Measurements from ENCODE around the gene TK2. TPM values are rescaled to one million over a fixed set of nuclear protein-coding genes. Genes with fewer than 3 reads are reported as not detected.

Gene TK2
- total RNA-seq, 1 donor: 73.5 TPM

DNA sequence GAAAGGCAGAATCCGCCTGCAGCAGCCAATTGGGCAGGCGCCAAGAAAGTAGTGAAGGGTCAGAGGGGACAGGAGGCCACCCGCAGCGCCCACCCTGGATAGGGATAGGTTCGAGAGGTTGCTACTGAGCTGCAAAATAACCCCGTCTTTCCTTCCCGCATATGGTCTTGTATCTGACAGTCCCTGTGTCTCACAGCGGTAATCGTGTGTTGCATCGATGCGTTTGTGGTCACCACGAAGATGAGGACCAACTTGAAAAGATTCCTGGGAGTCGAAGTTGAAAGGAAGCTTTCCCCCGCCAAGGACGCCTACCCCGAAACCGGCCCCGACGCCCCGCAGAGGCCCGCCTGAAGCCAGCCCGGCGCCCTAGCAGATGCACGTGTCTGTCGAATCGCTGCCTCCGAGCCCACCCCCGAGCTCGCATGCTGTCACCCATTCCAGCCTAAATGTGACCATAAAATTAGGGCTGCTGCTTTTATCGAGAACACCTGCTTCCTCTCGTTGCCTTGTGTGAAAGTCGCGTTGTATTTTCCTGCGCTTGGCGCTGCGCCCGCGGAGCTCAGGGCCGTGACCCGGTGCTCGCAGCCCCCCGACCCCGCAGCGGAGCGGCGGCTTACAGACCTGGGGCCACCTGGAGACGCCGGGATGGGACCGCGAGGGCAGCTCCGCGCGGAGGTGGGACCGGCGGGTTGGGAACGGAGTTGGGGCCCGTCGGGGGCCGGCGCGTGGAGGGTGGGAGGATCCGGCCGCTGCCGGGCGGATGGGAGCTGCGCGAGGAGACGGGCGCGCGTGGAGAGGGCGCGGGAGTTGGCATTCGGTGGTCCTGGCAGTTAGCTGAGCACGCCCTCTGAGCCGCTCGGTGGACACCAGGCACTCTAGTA lies 29.0 kb upstream of the TK2 start, which contains the start of gene CMTM2:
Gene CMTM2 (plus strand): TSS at position 813 of the 881 bp plus-strand sequence. CDS start 145 bp downstream, outside the sequence.
- H2AFZ ChIP-seq (ENCODE audit: low read length): peak within 1 kb of the TSS; percentile 33
- no peaks in the 10 kb centered on the region for H3K9me3 ChIP-seq (ENCODE audit: low read depth, low read length)
- H3K36me3 ChIP-seq (ENCODE audit: insufficient read depth, low read length): no peaks in the 10 kb centered on the region
- peak within 1 kb of the TSS; percentile 75 for H3K27ac ChIP-seq (ENCODE audit: low read depth, low read length)
- H3K79me2 ChIP-seq (ENCODE audit: insufficient read depth, low read length): no peaks in the 10 kb centered on the region
- H3K27me3 ChIP-seq (ENCODE audit: insufficient read depth, low read length): peaks cover 7% of the 10 kb centered on the region
- H3K4me3 ChIP-seq (ENCODE audit: insufficient read depth, low read length): no peak within 1 kb of the TSS
- peaks cover 26% of the 10 kb centered on the region for H3K4me1 ChIP-seq (ENCODE audit: insufficient read depth, low read length)
- no peak for DNase-seq (ENCODE audit: insufficient read length, low spot score, missing footprints)
- TF ChIP-seq, protein P1, sequence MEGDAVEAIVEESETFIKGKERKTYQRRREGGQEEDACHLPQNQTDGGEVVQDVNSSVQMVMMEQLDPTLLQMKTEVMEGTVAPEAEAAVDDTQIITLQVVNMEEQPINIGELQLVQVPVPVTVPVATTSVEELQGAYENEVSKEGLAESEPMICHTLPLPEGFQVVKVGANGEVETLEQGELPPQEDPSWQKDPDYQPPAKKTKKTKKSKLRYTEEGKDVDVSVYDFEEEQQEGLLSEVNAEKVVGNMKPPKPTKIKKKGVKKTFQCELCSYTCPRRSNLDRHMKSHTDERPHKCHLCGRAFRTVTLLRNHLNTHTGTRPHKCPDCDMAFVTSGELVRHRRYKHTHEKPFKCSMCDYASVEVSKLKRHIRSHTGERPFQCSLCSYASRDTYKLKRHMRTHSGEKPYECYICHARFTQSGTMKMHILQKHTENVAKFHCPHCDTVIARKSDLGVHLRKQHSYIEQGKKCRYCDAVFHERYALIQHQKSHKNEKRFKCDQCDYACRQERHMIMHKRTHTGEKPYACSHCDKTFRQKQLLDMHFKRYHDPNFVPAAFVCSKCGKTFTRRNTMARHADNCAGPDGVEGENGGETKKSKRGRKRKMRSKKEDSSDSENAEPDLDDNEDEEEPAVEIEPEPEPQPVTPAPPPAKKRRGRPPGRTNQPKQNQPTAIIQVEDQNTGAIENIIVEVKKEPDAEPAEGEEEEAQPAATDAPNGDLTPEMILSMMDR (IDR thresholded peaks at IDR 0.05; ENCODE audit: extremely low read depth, low read depth, low read length): no peak
- no peak within 1 kb of the TSS for H3K4me2 ChIP-seq (ENCODE audit: insufficient read depth, low read length)
- H4K20me1 ChIP-seq (ENCODE audit: insufficient read depth, low read length): no peaks in the 10 kb centered on the region

- no peak overlapping the region for H3K4me2 ChIP-seq (ENCODE audit: insufficient read depth, low read length)
- H3K36me3 ChIP-seq (ENCODE audit: insufficient read depth, low read length): no peaks in the 10 kb centered on the region
- no peak overlapping the region for H3K4me3 ChIP-seq (ENCODE audit: insufficient read depth, low read length)
- H2AFZ ChIP-seq (ENCODE audit: low read length): no peak overlapping the region
- TF ChIP-seq, protein P1 (IDR thresholded peaks at IDR 0.05; ENCODE audit: extremely low read depth, low read depth, low read length): no peak
- H3K27me3 ChIP-seq (ENCODE audit: insufficient read depth, low read length): peaks cover 7% of the 10 kb centered on the region
- no peak overlapping the region for H3K27ac ChIP-seq (ENCODE audit: low read depth, low read length)
- H3K4me1 ChIP-seq (ENCODE audit: insufficient read depth, low read length): peaks cover 26% of the 10 kb centered on the region
- no peaks in the 10 kb centered on the region for H3K9me3 ChIP-seq (ENCODE audit: low read depth, low read length)
- no peaks in the 10 kb centered on the region for H4K20me1 ChIP-seq (ENCODE audit: insufficient read depth, low read length)
- DNase-seq (ENCODE audit: insufficient read length, low spot score, missing footprints): no peak
- no peaks in the 10 kb centered on the region for H3K79me2 ChIP-seq (ENCODE audit: insufficient read depth, low read length)
These were observed 26.4 kb upstream of the TK2 start for GRCh38 chr16:66576296-66576695.

- TF ChIP-seq, protein P1 (IDR thresholded peaks at IDR 0.05; ENCODE audit: extremely low read depth, low read depth, low read length): no peak
- H4K20me1 ChIP-seq (ENCODE audit: insufficient read depth, low read length): no peaks in the 10 kb centered on the region
- peaks cover 7% of the 10 kb centered on the region for H3K27me3 ChIP-seq (ENCODE audit: insufficient read depth, low read length)
- H3K9me3 ChIP-seq (ENCODE audit: low read depth, low read length): no peaks in the 10 kb centered on the region
- no peak overlapping the region for H3K27ac ChIP-seq (ENCODE audit: low read depth, low read length)
- H3K4me3 ChIP-seq (ENCODE audit: insufficient read depth, low read length): no peak overlapping the region
- no peaks in the 10 kb centered on the region for H3K36me3 ChIP-seq (ENCODE audit: insufficient read depth, low read length)
- no peak overlapping the region for H3K4me2 ChIP-seq (ENCODE audit: insufficient read depth, low read length)
- no peak overlapping the region for H2AFZ ChIP-seq (ENCODE audit: low read length)
- peaks cover 19% of the 10 kb centered on the region for H3K4me1 ChIP-seq (ENCODE audit: insufficient read depth, low read length)
- H3K79me2 ChIP-seq (ENCODE audit: insufficient read depth, low read length): no peaks in the 10 kb centered on the region
- no peak for DNase-seq (ENCODE audit: insufficient read length, low spot score, missing footprints)
These were observed 25.1 kb upstream of the TK2 start for GRCh38 chr16:66575060-66575459.

- no peak overlapping the region for H3K27ac ChIP-seq (ENCODE audit: low read depth, low read length)
- H3K27me3 ChIP-seq (ENCODE audit: insufficient read depth, low read length): peaks cover 7% of the 10 kb centered on the region
- no peak overlapping the region for H3K4me3 ChIP-seq (ENCODE audit: insufficient read depth, low read length)
- no peaks in the 10 kb centered on the region for H4K20me1 ChIP-seq (ENCODE audit: insufficient read depth, low read length)
- no peak overlapping the region for H3K4me2 ChIP-seq (ENCODE audit: insufficient read depth, low read length)
- no peaks in the 10 kb centered on the region for H3K79me2 ChIP-seq (ENCODE audit: insufficient read depth, low read length)
- H3K36me3 ChIP-seq (ENCODE audit: insufficient read depth, low read length): no peaks in the 10 kb centered on the region
- no peak for DNase-seq (ENCODE audit: insufficient read length, low spot score, missing footprints)
- H3K9me3 ChIP-seq (ENCODE audit: low read depth, low read length): no peaks in the 10 kb centered on the region
- H2AFZ ChIP-seq (ENCODE audit: low read length): no peak overlapping the region
- TF ChIP-seq, protein P1 (IDR thresholded peaks at IDR 0.05; ENCODE audit: extremely low read depth, low read depth, low read length): no peak
- peaks cover 23% of the 10 kb centered on the region for H3K4me1 ChIP-seq (ENCODE audit: insufficient read depth, low read length)
These were observed 24.6 kb upstream of the TK2 start for GRCh38 chr16:66574531-66574930.
